Measurements from ENCODE around the gene CNGB1.

CNGB1 gene

GRCh38 chr16:57972306-57972705 lies 1.4 kb upstream of the CNGB1 start:
- DNase-seq (ENCODE audit: low read depth in 2 of 2) = no peak

- no peak for DNase-seq (ENCODE audit: low read depth in 2 of 2)
These were observed 920 bp upstream of the CNGB1 start for GRCh38 chr16:57971848-57972247.

- no peak for DNase-seq (ENCODE audit: low read depth in 2 of 2)
These were observed 609 bp downstream of the CNGB1 start for GRCh38 chr16:57970319-57970718.

GRCh38 chr16:57969451-57970123 lies 1.3 kb downstream of the CNGB1 start:
- no peak for DNase-seq (ENCODE audit: low read depth in 2 of 2)

- no peak for DNase-seq (ENCODE audit: low read depth in 2 of 2)
These were observed 3.0 kb downstream of the CNGB1 start for GRCh38 chr16:57967916-57968315.

GRCh38 chr16:57966986-57967385 lies 3.9 kb downstream of the CNGB1 start:
- no peak for DNase-seq (ENCODE audit: low read depth in 2 of 2)

- DNase-seq (ENCODE audit: low read depth in 2 of 2) = no peak
These were observed 4.6 kb downstream of the CNGB1 start for GRCh38 chr16:57966204-57966771.

- DNase-seq (ENCODE audit: low read depth in 2 of 2) = no peak
These were observed 6.7 kb downstream of the CNGB1 start for GRCh38 chr16:57964157-57964700.

GRCh38 chr16:57962756-57963155 lies 8.2 kb downstream of the CNGB1 start:
- DNase-seq (ENCODE audit: low read depth in 2 of 2) = no peak

- DNase-seq (ENCODE audit: low read depth in 2 of 2) = no peak
These were observed 8.9 kb downstream of the CNGB1 start for GRCh38 chr16:57962046-57962445.

- DNase-seq (ENCODE audit: low read depth in 2 of 2) = no peak
These were observed 9.4 kb downstream of the CNGB1 start for GRCh38 chr16:57961538-57961937.

GRCh38 chr16:57960826-57961472 lies 10.0 kb downstream of the CNGB1 start:
- DNase-seq (ENCODE audit: low read depth in 2 of 2) = no peak

GRCh38 chr16:57960310-57960709 lies 10.6 kb downstream of the CNGB1 start:
- no peak for DNase-seq (ENCODE audit: low read depth in 2 of 2)

GRCh38 chr16:57959804-57960203 lies 11.1 kb downstream of the CNGB1 start:
- no peak for DNase-seq (ENCODE audit: low read depth in 2 of 2)

GRCh38 chr16:57959121-57959520 lies 11.8 kb downstream of the CNGB1 start:
- no peak for DNase-seq (ENCODE audit: low read depth in 2 of 2)

GRCh38 chr16:57958544-57958943 lies 12.4 kb downstream of the CNGB1 start:
- DNase-seq (ENCODE audit: low read depth in 2 of 2) = no peak

GRCh38 chr16:57957673-57958392 lies 13.1 kb downstream of the CNGB1 start:
- DNase-seq (ENCODE audit: low read depth in 2 of 2) = no peak

- DNase-seq (ENCODE audit: low read depth in 2 of 2) = no peak
These were observed 13.8 kb downstream of the CNGB1 start for GRCh38 chr16:57956924-57957672.

- DNase-seq (ENCODE audit: low read depth in 2 of 2) = no peak
These were observed 14.6 kb downstream of the CNGB1 start for GRCh38 chr16:57956270-57956808.

GRCh38 chr16:57955572-57956188 lies 15.2 kb downstream of the CNGB1 start:
- DNase-seq (ENCODE audit: low read depth in 2 of 2) = no peak

GRCh38 chr16:57953857-57954256 lies 17.1 kb downstream of the CNGB1 start:
- no peak for DNase-seq (ENCODE audit: low read depth in 2 of 2)

Measured in stimulated activated CD8-positive, alpha-beta memory T cell treated with anti-CD3 and anti-CD28 coated beads, Interleukin-7, amount 100 ng/mL, for 4 hours (primary cell).